Glutamatergic neuron (in vitro differentiated cells): ENCODE measurements around the gene CYP2S1. TPM values are rescaled to one million over a fixed set of nuclear protein-coding genes. Genes with fewer than 3 reads are reported as not detected.

Experiments used
- DNase-seq: peaks from one replicate; pipeline ENCODE4 v3.0.0; 2022
- H3K27ac Mint-ChIP-seq: one replicate; pipeline ENCODE4 v1.8.0; 2020; ENCODE audit warnings: mild to moderate bottlenecking, mixed read lengths, inconsistent platforms; ENCODE audit not compliant: unreplicated experiment
- H3K27me3 Mint-ChIP-seq: one replicate; pipeline ENCODE4 v1.8.0; 2020; ENCODE audit warnings: mild to moderate bottlenecking, moderate library complexity, mixed read lengths, inconsistent platforms; ENCODE audit not compliant: unreplicated experiment
- H3K36me3 Mint-ChIP-seq: one replicate; pipeline ENCODE4 v1.8.0; 2020; ENCODE audit warnings: mild to moderate bottlenecking, mixed read lengths, inconsistent platforms; ENCODE audit not compliant: unreplicated experiment
- H3K4me1 Mint-ChIP-seq: one replicate; pipeline ENCODE4 v1.8.0; 2020; ENCODE audit warnings: mild to moderate bottlenecking, low read depth, mixed read lengths, inconsistent platforms; ENCODE audit not compliant: unreplicated experiment
- H3K4me3 Mint-ChIP-seq: one replicate; pipeline ENCODE4 v1.8.0; 2020; ENCODE audit warnings: mild to moderate bottlenecking, mixed read lengths, inconsistent platforms; ENCODE audit not compliant: unreplicated experiment
- H3K9me3 Mint-ChIP-seq: one replicate; pipeline ENCODE4 v1.8.0; 2020; ENCODE audit warnings: mild to moderate bottlenecking, moderate library complexity, mixed read lengths, inconsistent platforms; ENCODE audit not compliant: unreplicated experiment
- CTCF ChIP-seq: fragments of 200-600 bp; sonication (generic); IDR thresholded peaks from one replicate; pipeline ENCODE4 v1.5.0; 2021; ENCODE audit not compliant: partially characterized antibody, unreplicated experiment
- total RNA-seq: library from RNA; stranded (reverse); fragmentation: NEBNext Ultra II Directional; extraction: Animal tissue kit (Norgen Biotek cat#: 25700); gene quantifications from one replicate; pipeline ENCODE4 v1.2.1, GENCODE V29; 2021; ENCODE audit not compliant: unreplicated experiment

Gene CYP2S1
- total RNA-seq, 1 donor from 2014 or later: 6.0 TPM

GRCh38 chr19:41186971-41187883 lies 5.8 kb upstream of the CYP2S1 start:
- peaks cover 2% of the 10 kb centered on the region for H3K4me1 Mint-ChIP-seq
- no peaks in the 10 kb centered on the region for H3K36me3 Mint-ChIP-seq
- H3K9me3 Mint-ChIP-seq: peaks cover 1% of the 10 kb centered on the region
- H3K27me3 Mint-ChIP-seq: peaks cover 4% of the 10 kb centered on the region
- no peak overlapping the region for H3K4me3 Mint-ChIP-seq
- no peak overlapping the region for H3K27ac Mint-ChIP-seq
- no peak for DNase-seq
- TF ChIP-seq CTCF: no peak

DNA sequence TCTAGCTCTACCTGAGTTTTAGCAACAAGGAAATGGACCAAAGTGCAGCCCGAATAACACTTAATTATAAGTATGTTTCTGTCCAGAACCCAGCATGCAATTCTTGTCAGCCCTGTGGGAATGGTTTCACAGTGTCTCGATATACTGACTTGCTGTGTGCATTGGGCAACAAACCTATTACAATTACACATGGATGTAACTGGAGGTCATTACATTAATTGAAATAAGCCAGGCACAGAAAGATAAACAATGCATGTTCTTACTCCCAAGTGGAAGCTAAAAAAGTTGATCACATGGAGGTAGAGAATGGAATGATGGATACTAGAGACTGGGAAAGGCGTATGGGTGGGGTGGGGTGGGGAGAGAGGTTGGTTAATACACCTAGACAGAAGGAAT lies 5.1 kb upstream of the CYP2S1 start:
- no peak overlapping the region for H3K27ac Mint-ChIP-seq
- H3K4me3 Mint-ChIP-seq: no peak overlapping the region
- no peak for TF ChIP-seq CTCF
- peaks cover 6% of the 10 kb centered on the region for H3K4me1 Mint-ChIP-seq
- peaks cover 1% of the 10 kb centered on the region for H3K9me3 Mint-ChIP-seq
- peaks cover 6% of the 10 kb centered on the region for H3K27me3 Mint-ChIP-seq
- no peak for DNase-seq
- H3K36me3 Mint-ChIP-seq: no peaks in the 10 kb centered on the region

DNA sequence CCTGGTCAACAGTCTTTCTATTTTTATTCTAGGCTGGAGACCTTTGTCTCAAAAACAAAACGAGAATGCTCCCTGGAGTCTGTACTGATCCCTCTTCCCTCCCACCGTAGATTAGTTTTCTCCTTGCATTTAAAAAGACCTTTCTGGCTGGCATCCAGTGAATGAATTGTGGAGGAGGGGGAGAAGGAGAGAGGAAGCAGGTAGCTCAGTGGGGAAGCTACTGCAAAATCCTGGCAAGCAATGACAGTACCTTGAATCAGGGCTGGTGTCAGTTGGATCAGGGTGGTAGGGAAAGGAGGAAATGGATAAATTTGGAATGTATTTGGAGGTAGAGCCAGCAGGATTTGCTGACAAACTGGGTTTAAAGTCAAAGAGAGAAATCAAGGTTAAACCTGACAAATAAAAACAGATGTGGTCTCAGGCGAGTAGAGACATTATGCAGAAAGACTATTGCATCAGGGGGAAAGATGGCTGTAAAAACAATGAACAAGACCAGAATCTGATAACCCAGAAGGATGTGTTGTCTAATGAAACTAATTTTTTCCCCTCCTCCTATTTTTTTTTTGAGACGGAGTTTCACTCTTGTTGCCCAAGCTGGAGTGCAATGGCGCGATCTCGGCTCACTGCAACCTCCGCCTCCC lies 3.5 kb upstream of the CYP2S1 start:
- Mint-ChIP-seq H3K9me3 (peaks cover 1% of the 10 kb centered on the region), H3K4me1 (peaks cover 5% of the 10 kb centered on the region), H3K27ac (no peak overlapping the region), H3K27me3 (peaks cover 9% of the 10 kb centered on the region), H3K4me3 (no peak overlapping the region), H3K36me3 (no peaks in the 10 kb centered on the region)
- no peak for DNase-seq
- no peak for TF ChIP-seq CTCF

DNA sequence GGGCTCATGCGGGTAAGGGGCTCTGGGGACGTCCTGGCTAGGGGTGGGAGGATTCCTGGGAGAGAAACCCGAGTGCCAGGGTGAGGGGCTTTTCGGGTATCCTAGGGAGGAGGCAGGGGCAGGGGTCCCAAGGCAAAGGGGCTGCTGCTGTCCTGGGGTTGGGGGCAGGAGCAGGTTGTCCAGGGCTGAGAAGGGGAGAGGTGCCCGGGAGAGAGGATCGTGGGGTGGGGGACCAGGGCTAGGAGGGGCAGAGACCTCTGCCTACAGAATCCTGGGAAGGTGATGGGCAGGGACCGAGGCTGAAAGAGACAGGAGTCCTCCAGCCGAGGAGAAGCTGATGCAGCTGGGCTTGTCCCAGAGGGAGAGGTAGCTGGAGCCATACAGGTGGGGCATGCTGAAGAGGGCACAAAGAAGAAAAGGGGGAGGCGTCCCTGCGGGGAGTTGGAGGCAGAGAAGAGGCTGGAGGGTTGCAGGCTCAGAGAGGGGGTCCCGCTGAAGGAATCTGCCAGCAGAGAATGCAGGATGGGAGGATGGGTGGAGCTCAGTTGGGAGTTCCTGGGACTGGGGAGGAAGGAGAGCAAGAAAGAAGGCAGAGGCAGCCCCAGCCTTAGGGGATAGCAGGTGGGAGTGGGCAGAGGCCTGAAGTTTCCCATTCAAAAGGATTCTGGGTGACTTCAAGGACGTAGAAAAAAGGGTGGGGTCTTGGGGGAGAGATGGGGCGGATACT lies 574 bp downstream of the CYP2S1 start:
- DNase-seq: no peak
- TF ChIP-seq CTCF: no peak
- Mint-ChIP-seq H3K27me3 (peaks cover 11% of the 10 kb centered on the region), H3K4me3 (peak overlapping the region; percentile 74), H3K4me1 (peaks cover 5% of the 10 kb centered on the region), H3K27ac (no peak overlapping the region), H3K36me3 (no peaks in the 10 kb centered on the region), H3K9me3 (peaks cover 3% of the 10 kb centered on the region)

DNA sequence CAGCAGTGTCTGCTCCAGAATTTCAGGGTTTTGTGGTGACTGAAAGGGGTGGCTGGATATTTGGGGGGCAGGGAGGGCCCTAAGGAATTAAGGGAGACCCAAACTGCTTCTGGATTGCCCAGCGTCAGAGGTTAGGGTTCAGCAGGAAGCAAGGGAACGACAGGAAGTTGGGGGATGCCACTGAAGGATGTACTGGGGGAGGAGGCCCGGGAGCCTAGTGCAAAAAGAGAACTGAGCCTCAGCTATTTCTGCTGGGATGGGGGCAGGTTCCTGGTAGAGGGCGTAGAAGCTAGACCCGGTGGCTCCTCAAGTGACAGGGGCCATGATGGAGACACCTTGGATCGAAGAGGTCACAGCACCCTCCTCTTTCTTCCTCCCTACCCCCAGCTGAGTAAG lies 1.1 kb downstream of the CYP2S1 start:
- peaks cover 5% of the 10 kb centered on the region for H3K4me1 Mint-ChIP-seq
- H3K27me3 Mint-ChIP-seq: peaks cover 14% of the 10 kb centered on the region
- H3K27ac Mint-ChIP-seq: no peak overlapping the region
- DNase-seq: no peak
- TF ChIP-seq CTCF: no peak
- peaks cover 6% of the 10 kb centered on the region for H3K9me3 Mint-ChIP-seq
- peak overlapping the region; percentile 74 for H3K4me3 Mint-ChIP-seq
- H3K36me3 Mint-ChIP-seq: no peaks in the 10 kb centered on the region
